GM21367 (cell line): ENCODE results near the gene SQSTM1.
A peak's percentile ranks its signal among the peaks of the same experiment; 100 is the strongest.
"Not testable (repeated sequence)": the region's sequence is repeated elsewhere in the genome, so short reads cannot be mapped to it uniquely, and the experiment has no call there.

Experiments
- ATAC-seq: cut with Tn5 transposase; IDR thresholded peaks from one replicate; pipeline ENCODE4 v1.9.1; 2021; ENCODE audit not compliant: unreplicated experiment

Gene SQSTM1

DNA sequence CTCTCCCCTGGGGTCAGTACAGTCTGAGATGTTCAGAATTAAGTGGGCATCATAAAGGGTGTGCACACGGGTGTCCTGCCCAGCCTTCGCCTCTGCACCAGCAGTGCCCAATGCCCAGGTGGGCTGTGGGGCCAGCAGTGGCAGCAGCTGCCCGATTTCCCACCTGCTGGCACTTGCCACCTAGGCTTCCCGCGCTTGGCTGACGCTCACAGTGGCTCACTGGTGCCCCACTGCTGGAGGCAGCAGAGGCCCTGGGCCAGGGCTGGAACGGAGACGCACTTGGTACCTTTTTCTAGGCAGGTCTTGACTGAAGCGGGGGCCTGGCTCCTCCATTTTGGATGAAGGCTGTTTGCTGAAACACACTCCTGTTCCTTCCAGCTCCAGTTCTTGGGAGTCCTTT lies 20.9 kb downstream of the SQSTM1 start:
- ATAC-seq: no peak

DNA sequence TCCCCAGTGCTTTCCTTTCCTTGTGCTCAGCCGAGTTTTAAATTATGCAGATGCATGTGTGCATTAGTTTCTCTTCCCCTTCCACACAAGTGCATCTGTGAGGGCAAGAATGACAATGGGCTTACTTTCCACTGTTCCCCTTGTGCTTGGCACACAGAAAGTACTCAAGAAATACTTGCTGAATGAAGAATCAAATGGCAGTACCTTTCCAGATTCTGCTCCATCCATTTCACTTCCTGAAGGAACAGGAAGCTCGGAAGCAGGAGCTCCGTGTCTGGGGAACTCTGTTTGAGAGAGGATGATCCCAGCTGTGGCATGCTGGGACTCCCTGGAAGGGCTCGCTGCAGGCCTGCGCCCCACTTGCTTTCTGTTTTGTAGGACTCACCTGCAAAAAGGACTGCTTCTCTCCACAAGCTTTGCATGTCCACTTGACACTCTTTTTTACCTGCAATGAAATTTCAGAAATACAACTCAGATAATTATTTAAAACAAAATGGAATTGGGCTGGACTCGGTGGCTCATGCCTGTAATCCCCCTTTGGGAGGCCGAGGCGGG lies 32.4 kb downstream of the SQSTM1 start:
- peak; percentile 89 for ATAC-seq

GRCh38 chr5:179854356-179854755 lies 33.7 kb downstream of the SQSTM1 start:
- ATAC-seq: no peak

- ATAC-seq: peak; percentile 43
Measured at GRCh38 chr5:179858241-179858585, 37.5 kb downstream of the SQSTM1 start.

GRCh38 chr5:179858586-179859427 lies 38.1 kb downstream of the SQSTM1 start, which contains the start of gene MRNIP:
Gene MRNIP (minus strand): TSS chr5:179858817. CDS start chr5:179858796, 21 bp downstream.
- peak; percentile 96 for ATAC-seq

GRCh38 chr5:179860301-179860700 lies 39.6 kb downstream of the SQSTM1 start:
- ATAC-seq: no peak

GRCh38 chr5:179862296-179862695 lies 41.6 kb downstream of the SQSTM1 start:
- ATAC-seq: no peak

DNA sequence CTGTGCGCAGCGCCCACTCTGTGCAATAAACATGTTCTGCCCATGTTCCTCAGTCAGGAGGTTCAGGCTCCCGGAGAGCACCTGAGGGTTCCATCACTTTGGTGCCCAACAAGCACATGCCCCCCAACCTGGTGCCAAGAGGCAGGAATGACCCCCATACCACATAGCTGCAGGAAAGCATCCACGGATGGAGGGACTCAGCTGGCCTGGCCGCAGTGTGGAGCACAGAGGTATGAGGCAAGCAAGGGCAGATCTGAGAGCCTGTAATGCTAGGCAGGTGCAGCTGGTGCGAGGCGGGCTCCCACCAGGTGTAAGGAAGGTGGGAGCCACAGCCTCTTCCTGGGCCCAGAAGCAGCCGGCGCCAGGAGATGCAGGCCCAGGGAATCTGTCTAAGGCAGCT lies 42.2 kb downstream of the SQSTM1 start:
- no peak for ATAC-seq

- ATAC-seq: no peak
Measured at GRCh38 chr5:179863449-179864085, 42.9 kb downstream of the SQSTM1 start.

GRCh38 chr5:179864686-179865085 lies 44.0 kb downstream of the SQSTM1 start:
- no peak for ATAC-seq

DNA sequence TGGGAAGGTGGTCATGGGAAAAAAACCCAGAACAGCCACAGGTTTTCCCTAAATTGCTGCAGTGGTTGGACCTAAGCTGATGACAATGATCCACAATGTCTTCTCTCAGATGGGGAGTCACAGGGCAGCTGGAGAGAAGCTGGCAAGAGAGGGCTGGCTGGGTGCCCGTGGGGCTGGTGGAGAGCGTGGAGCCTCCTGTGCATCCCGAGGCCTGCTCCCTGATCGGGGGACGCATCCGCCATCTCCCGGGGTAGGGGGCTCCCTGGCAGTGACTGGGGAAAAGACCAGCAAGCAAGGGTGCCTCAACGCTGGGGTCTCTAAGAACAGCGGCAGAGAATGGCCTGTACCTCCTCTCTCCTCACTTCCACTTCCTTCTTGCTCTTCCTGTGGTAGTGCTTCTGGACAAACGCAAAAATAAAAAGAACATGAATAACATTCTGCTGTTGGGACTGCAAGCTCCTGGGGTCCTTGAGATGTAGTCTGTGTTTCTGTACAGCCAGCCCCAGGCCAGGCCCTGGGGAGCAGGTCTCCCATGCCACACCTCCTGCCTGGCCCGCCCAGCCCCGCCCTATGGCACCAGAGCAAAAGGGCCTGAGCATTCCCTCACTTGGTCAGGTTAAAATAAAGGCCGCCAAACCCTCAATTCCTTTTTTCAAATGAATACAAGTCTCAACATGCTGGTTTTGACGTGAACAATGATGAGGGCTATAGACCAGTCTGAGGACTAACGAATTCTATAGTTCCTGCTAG lies 45.0 kb downstream of the SQSTM1 start:
- no peak for ATAC-seq

DNA sequence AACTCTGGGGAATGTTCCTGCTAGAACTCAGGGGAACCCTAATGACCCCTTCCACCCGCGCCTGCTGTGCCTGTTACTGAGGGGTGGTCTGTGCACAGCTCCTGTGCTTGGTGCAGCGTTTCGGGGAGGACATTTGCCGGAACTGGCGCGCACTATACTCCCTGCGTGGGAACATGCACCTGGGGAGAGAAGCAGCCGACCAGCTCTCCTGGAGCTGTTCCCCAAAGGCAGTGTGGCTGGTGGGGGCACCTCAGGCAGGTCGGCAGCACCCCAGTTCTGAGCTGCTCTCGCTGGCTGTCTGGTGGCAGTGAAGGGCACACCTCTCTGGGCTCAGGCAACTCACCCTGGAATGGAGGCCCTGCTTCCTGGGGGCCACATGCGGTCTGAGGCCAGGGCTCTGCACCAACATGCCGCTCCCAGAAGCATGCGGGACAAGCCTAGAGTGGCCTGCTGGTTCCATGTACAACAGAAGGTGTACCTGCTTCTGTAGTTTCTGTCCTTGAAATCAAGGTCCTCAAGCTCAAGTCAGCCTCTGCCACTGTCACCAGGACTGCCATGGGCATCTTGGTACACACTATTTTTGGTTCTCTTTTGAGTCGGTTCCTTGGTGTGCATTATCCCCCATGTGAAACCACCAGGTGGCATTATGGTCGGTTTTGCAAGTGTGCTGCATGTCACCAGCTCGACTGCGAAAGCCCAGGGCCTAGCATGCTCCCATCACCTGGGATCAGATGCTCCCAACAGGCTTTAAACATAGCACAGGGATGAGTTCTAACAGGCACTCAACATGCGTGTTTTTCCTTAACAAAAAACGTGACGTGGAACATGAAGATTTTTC lies 45.8 kb downstream of the SQSTM1 start:
- no peak for ATAC-seq

GRCh38 chr5:179867079-179867465 lies 46.4 kb downstream of the SQSTM1 start:
- no peak for ATAC-seq

DNA sequence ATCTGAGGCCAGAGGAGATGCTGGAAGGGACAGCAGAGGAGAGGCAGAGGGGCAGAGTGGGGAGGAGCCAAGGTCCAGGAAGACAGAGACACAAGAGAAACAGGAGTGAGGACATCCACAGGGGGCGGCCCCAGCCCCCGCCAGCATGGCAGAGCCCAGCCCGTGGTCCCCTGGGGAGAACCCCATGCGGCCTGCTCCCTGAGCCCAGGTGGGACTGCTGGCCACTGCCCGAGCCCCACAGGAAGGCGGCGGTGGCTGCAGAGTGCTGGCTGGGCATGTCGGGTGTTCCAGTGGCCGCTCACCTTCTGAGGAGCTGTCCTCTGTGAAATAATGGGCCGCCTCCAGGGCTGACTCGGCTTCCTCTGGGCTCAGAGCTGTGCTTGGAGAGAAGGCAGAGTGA lies 46.8 kb downstream of the SQSTM1 start:
- no peak for ATAC-seq

GRCh38 chr5:179868541-179868940 lies 47.8 kb downstream of the SQSTM1 start:
- no peak for ATAC-seq

GRCh38 chr5:179869101-179869500 lies 48.4 kb downstream of the SQSTM1 start:
- ATAC-seq: no peak

GRCh38 chr5:179869641-179870402 lies 49.1 kb downstream of the SQSTM1 start:
- ATAC-seq: no peak

GRCh38 chr5:179870403-179870903 lies 49.7 kb downstream of the SQSTM1 start:
- no peak for ATAC-seq

GRCh38 chr5:179870952-179871351 lies 50.2 kb downstream of the SQSTM1 start:
- ATAC-seq: no peak

DNA sequence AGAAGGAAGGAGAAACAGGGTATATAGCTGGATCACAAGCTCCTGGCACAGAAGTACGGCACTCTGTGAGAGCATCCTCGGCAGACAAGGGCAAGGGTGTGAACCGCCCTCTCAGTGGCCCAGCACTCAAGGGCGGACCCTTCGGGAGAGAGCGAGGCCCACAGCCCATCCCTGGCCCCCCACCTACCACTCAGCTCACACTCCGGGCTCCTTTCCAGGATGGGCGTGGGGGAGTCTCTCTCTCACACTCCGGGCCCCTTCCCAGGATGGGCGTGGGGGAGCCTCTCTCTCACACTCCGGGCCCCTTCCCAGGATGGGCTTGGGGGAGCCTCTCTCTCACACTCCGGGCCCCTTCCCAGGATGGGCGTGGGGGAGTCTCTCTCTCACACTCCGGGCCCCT lies 50.8 kb downstream of the SQSTM1 start:
- not testable (repeated sequence) for ATAC-seq
